ENCODE measurements around the gene TMEM259. TPM values are rescaled to one million over a fixed set of nuclear protein-coding genes. Genes with fewer than 3 reads are reported as not detected.

TMEM259 gene
- total and polyA plus RNA-seq, 2 of the 13 experiments (the other 11 are each of a cell fraction or from before 2014, with no cell fraction given), result 64.7 to 164 TPM

- TF ChIP-seq ELK4 (CRISPR knock-in tag; IDR thresholded peaks at IDR 0.05; ENCODE audit: borderline replicate concordance), result no peak
- no peak for TF ChIP-seq FOXM1 (CRISPR knock-in tag; IDR thresholded peaks at IDR 0.05)
- no peak for TF ChIP-seq SMC3 (IDR thresholded peaks at IDR 0.05; ENCODE audit: low read length)
- no peak for TF ChIP-seq ZNF230 (CRISPR knock-in tag; IDR thresholded peaks at IDR 0.05)
- peak in 1 of 2 experiments; percentile 71; a peak in 1 of 4 replicates for TF ChIP-seq KLF16 (CRISPR knock-in tag; IDR thresholded peaks at IDR 0.05)
- TF ChIP-seq ZNF331 (CRISPR knock-in tag; IDR thresholded peaks at IDR 0.05), result peak; percentile 48; the same call in 1 of the 2 replicates
- no peak for TF ChIP-seq MYNN (CRISPR knock-in tag; IDR thresholded peaks at IDR 0.05; ENCODE audit: low read depth)
- no peak for TF ChIP-seq SCMH1 (CRISPR knock-in tag; IDR thresholded peaks at IDR 0.05; ENCODE audit: borderline replicate concordance)
- no peak for TF ChIP-seq POLR2AphosphoS5 (IDR thresholded peaks at IDR 0.05; ENCODE audit: low read depth, low read length)
- no peak for TF ChIP-seq ZFP36L1 (CRISPR knock-in tag; IDR thresholded peaks at IDR 0.05)
- TF ChIP-seq XBP1 (CRISPR knock-in tag; IDR thresholded peaks at IDR 0.05), result no peak
- TF ChIP-seq ZBTB37 (CRISPR knock-in tag; IDR thresholded peaks at IDR 0.05), result no peak
- TF ChIP-seq ZNF205 (CRISPR knock-in tag; IDR thresholded peaks at IDR 0.05), result no peak
- no peak for TF ChIP-seq ARID3A (IDR thresholded peaks at IDR 0.05; ENCODE audit: low read depth, low read length)
- no peak for TF ChIP-seq ZMYM2 (CRISPR knock-in tag; IDR thresholded peaks at IDR 0.05)
- no peak for TF ChIP-seq NFRKB (IDR thresholded peaks at IDR 0.05)
- peak; percentile 63 for TF ChIP-seq ZFY (CRISPR knock-in tag; IDR thresholded peaks at IDR 0.05)
- TF ChIP-seq SP1 (IDR thresholded peaks at IDR 0.05), result no peak
- TF ChIP-seq SP1 (CRISPR knock-in tag; IDR thresholded peaks at IDR 0.05), result peak; percentile 97
- TF ChIP-seq E2F2 (CRISPR knock-in tag; IDR thresholded peaks at IDR 0.05; ENCODE audit: borderline replicate concordance), result no peak
- TF ChIP-seq RCOR2 (CRISPR knock-in tag; IDR thresholded peaks at IDR 0.05), result no peak
- no peak; the same call in 1 of the 2 replicates for TF ChIP-seq NRL (CRISPR knock-in tag; IDR thresholded peaks at IDR 0.05; ENCODE audit: borderline replicate concordance)
- no peak for TF ChIP-seq TEAD2 (CRISPR knock-in tag; IDR thresholded peaks at IDR 0.05)
- TF ChIP-seq ZNF101 (CRISPR knock-in tag; IDR thresholded peaks at IDR 0.05; ENCODE audit: borderline replicate concordance, low read depth), result no peak
- TF ChIP-seq KAT8 (CRISPR knock-in tag; IDR thresholded peaks at IDR 0.05), result peak; percentile 51
- no peak for TF ChIP-seq U2AF1 (optimal IDR thresholded peaks at IDR 0.05; ENCODE audit: low read depth, low read length)
- TF ChIP-seq ZSCAN22 (CRISPR knock-in tag; IDR thresholded peaks at IDR 0.05), result no peak
- TF ChIP-seq THYN1 (CRISPR knock-in tag; IDR thresholded peaks at IDR 0.05; ENCODE audit: borderline replicate concordance, low read depth), result no peak
These were observed 18.9 kb upstream of the TMEM259 start, which contains the start of gene ABCA7 (continued) for GRCh38 chr19:1039646-1040475.

Data from HepG2 (cell line).